Measurements from ENCODE around the gene FAM50A. TPM values are rescaled to one million over a fixed set of nuclear protein-coding genes. Genes with fewer than 3 reads are reported as not detected.

The FAM50A gene
- total and polyA plus RNA-seq, 2 experiments from 2014 or later: 81.8 to 147 TPM

DNA sequence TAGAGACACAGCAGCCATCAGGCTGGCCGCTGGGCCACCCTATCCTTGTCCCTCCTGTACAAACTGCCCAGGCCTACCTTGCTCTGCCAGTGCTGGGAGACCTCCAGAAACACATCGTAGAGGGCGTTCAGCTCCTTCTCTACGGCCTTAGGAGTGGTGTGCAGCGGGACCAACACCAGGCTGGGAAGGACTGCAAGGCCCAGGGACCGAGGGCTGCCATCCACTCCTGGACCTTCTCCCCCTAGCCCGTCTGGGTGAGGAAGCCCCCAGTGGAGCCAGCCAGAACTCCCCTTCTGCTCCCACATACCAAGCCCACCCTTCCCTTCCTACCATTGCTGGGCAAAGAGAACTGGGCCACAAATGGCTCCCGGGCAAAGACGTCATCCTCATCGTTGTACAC lies 40.7 kb upstream of the FAM50A start:
- no peak for DNase-seq (ENCODE audit: low read depth in 1 of 2, low spot score in 1 of 2)
- H3K36me3 ChIP-seq: peaks cover 12% of the 10 kb centered on the region
- peaks cover 4% of the 10 kb centered on the region for H3K4me1 ChIP-seq (ENCODE audit: low read depth)
- H3K9me3 ChIP-seq (ENCODE audit: low read depth): no peaks in the 10 kb centered on the region
- no peak overlapping the region for H3K4me3 ChIP-seq
- H3K27me3 ChIP-seq: no peaks in the 10 kb centered on the region
- TF ChIP-seq CTCF (IDR thresholded peaks at IDR 0.05; ENCODE audit: low read depth, low read length): no peak
- H3K27ac ChIP-seq: no peak overlapping the region

- peaks cover 12% of the 10 kb centered on the region for H3K36me3 ChIP-seq
- no peak for DNase-seq (ENCODE audit: low read depth in 1 of 2, low spot score in 1 of 2)
- no peaks in the 10 kb centered on the region for H3K9me3 ChIP-seq (ENCODE audit: low read depth)
- no peak for TF ChIP-seq CTCF (IDR thresholded peaks at IDR 0.05; ENCODE audit: low read depth, low read length)
- H3K4me1 ChIP-seq (ENCODE audit: low read depth): peaks cover 4% of the 10 kb centered on the region
- no peaks in the 10 kb centered on the region for H3K27me3 ChIP-seq
- H3K4me3 ChIP-seq: no peak overlapping the region
- no peak overlapping the region for H3K27ac ChIP-seq
Measured at GRCh38 chrX:154403858-154404257, 40.1 kb upstream of the FAM50A start.

- H3K27me3 ChIP-seq: no peaks in the 10 kb centered on the region
Measured at GRCh38 chrX:154404625-154405192, 39.2 kb upstream of the FAM50A start.

DNA sequence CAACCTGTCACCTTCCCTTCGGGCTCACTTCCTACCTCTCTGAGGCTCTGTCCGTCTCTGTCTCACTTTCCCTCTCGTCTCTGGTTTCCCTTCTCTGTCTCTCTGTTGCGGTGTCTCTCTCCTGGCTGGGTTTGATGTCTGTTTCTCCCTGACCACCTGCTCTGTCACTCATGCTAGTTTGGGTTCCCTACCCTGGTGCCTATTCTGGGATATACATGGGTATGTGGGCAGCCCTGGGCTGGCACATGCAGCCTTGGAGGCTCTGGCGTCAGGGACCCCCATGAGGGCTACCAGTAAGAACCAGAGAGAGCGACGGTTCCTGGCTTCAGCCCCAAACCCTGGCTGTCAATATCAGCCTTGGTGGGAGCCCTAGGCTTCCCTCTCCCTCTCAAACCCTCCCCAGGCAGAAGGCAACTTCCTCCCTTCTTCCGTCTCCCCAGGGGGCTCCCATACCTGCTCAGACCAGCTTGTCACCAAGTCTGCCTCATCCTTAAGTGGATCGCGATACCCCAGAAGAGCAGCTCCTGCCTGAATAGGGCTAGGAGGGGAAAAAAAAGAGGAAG lies 35.2 kb upstream of the FAM50A start:
- no peak for TF ChIP-seq CTCF (IDR thresholded peaks at IDR 0.05; ENCODE audit: low read depth, low read length)
- Histone ChIP-seq H3K27ac (peak overlapping the region; percentile 75), H3K9me3 (ENCODE audit: low read depth) (no peaks in the 10 kb centered on the region), H3K4me3 (no peak overlapping the region), H3K4me1 (ENCODE audit: low read depth) (no peaks in the 10 kb centered on the region), H3K36me3 (no peaks in the 10 kb centered on the region), H3K27me3 (no peaks in the 10 kb centered on the region)
- no peak for DNase-seq (ENCODE audit: low read depth in 1 of 2, low spot score in 1 of 2)

More at GRCh38 chrX:154404625-154405192, 39.2 kb upstream of the FAM50A start:
- H3K4me3 ChIP-seq: no peak overlapping the region
- no peaks in the 10 kb centered on the region for H3K4me1 ChIP-seq (ENCODE audit: low read depth)
- no peaks in the 10 kb centered on the region for H3K9me3 ChIP-seq (ENCODE audit: low read depth)
- peaks cover 4% of the 10 kb centered on the region for H3K36me3 ChIP-seq
- no peak for TF ChIP-seq CTCF (IDR thresholded peaks at IDR 0.05; ENCODE audit: low read depth, low read length)
- no peak overlapping the region for H3K27ac ChIP-seq
- DNase-seq (ENCODE audit: low read depth in 1 of 2, low spot score in 1 of 2): no peak

GRCh38 chrX:154409222-154409871 lies 34.6 kb upstream of the FAM50A start, which contains the start of gene DNASE1L1:
TSS of gene DNASE1L1 (minus strand) at chrX:154409254. CDS start at chrX:154405568, 3,686 bp downstream.
- peak; percentile 74 to 92 for DNase-seq (ENCODE audit: low read depth in 1 of 2, low spot score in 1 of 2)
- no peaks in the 10 kb centered on the region for H3K4me1 ChIP-seq (ENCODE audit: low read depth)
- H3K4me3 ChIP-seq: no peak within 1 kb of the TSS
- no peaks in the 10 kb centered on the region for H3K9me3 ChIP-seq (ENCODE audit: low read depth)
- H3K27me3 ChIP-seq: no peaks in the 10 kb centered on the region
- TF ChIP-seq CTCF (IDR thresholded peaks at IDR 0.05; ENCODE audit: low read depth, low read length): no peak
- H3K27ac ChIP-seq: peak within 1 kb of the TSS; percentile 75
- H3K36me3 ChIP-seq: no peaks in the 10 kb centered on the region
